ENCODE results near the gene MAGEA2B. TPM values are rescaled to one million over a fixed set of nuclear protein-coding genes. Genes with fewer than 3 reads are reported as not detected.
"Not testable (repeated sequence)": the region's sequence is repeated elsewhere in the genome, so short reads cannot be mapped to it uniquely, and the experiment has no call there.

Gene MAGEA2B
- not detected in 2 replicates for total RNA-seq

DNA sequence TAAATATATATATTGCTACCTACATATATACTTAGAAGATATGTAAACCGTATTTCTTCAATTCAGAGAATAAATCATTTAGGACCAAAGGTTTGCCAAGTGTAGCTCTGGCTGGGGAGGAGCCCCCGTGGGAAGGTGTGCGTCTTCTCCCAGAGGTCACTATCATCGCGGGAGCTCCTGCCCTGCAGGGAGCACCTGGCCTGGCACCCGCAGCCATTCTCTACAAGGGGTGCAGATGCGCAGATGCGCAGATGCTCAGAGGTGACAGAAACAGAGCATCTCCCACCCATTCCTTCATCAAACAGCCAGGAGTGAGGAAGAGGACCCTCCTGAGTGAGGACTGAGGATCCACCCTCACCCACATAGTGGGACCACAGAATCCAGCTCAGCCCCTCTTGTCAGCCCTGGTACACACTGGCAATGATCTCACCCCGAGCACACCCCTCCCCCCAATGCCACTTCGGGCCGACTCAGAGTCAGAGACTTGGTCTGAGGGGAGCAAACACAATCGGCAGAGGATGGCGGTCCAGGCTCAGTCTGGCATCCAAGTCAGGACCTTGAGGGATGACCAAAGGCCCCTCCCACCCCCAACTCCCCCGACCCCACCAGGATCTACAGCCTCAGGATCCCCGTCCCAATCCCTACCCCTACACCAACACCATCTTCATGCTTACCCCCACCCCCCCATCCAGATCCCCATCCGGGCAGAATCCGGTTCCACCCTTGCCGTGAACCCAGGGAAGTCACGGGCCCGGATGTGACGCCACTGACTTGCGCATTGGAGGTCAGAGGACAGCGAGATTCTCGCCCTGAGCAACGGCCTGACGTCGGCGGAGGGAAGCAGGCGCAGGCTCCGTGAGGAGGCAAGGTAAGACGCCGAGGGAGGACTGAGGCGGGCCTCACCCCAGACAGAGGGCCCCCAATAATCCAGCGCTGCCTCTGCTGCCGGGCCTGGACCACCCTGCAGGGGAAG lies at the start of gene MAGEA2B:
TSS of gene MAGEA2B (plus strand) at position 814 of the 973 bp plus-strand sequence. CDS start 2,479 bp downstream, outside the sequence.
- DNase-seq (ENCODE audit: extremely low read depth, low read depth, low spot score): not testable (repeated sequence)

DNA sequence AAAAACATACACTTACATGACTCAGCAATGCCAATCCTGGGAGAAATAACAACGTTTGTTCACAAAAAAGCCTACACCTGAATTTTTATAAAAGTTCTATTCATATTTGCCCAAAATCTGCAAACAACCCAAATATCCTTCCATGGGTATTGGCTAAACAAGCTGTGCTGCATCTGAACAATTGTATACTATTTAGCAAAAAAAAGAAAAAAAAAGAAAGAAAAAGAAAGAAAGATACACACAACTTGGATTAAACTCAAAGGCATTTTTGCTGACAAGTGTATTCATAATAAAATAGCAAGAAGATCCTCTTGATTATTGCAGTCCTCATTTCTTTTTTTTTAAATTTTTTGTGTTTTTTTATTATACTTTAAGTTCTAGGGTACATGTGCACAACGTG lies 40.3 kb upstream of the MAGEA2B start:
- no peak for DNase-seq (ENCODE audit: extremely low read depth, low read depth, low spot score)

DNA sequence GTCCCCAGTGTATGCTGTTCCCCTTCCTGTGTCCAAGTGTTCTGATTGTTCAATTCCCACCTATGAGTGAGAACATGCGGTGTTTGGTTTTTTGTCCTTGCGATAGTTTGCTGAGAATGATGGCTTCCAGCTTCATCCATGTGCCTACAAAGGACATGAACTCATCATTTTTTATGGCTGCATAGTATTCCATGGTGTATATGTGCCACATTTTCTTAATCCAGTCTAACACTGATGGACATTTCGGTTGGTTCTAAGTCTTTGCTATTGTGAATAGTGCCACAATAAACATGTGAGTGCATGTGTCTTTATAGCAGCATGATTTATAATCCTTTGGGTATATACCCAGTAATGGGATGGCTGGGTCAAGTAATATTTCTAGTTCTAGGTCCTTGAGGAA lies 39.8 kb upstream of the MAGEA2B start:
- DNase-seq (ENCODE audit: extremely low read depth, low read depth, low spot score): not testable (repeated sequence)

DNA sequence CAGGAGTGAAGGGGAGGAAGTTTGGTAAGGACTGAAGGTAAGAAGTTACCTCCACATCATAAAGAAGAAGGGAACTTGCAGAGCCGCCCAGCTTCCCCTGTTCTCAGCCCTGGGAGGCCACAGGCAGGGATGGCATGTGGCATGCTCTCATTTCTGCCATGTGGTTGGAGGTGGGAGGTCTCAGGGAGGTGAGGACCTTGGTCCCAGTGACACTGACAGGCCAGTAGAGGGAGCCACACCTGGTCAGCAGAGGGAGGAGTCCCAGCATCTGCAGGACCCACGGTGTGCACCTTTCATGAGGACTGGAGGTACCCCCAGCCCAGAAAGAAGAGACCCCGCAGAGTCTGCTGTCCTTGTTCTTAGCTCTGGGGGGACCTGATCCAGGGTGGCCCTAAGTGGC lies 33.4 kb upstream of the MAGEA2B start:
- DNase-seq (ENCODE audit: extremely low read depth, low read depth, low spot score): not testable (repeated sequence)

DNA sequence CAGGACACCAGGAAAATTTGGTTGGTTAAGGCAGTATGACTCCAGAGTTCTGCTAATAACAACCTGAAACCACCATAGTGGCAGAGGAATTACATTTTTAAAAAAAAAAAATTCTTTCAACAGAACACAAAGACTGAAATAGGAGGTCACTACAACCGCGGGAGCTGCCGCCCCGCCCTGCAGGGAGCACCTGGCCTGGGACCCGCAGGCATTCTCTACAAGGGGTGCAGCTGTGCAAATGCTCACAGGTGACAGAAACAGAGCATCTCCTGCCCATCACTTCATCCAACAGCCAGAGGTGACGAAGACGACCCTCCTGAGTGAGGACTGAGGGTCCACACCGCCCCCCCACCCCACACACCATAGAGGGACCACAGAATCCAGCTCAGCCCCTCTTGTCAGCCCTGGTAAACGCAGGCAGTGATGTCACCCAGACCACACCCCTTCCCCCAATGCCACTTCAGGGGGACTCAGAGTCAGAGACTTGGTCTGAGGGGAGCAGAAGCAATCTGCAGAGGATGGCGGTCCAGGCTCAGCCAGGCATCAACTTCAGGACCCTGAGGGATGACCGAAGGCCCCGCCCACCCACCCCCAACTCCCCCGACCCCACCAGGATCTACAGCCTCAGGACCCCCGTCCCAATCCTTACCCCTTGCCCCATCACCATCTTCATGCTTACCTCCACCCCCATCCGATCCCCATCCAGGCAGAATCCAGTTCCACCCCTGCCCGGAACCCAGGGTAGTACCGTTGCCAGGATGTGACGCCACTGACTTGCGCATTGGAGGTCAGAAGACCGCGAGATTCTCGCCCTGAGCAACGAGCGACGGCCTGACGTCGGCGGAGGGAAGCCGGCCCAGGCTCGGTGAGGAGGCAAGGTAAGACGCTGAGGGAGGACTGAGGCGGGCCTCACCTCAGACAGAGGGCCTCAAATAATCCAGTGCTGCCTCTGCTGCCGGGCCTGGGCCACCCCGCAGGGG lies 16.2 kb upstream of the MAGEA2B start, which contains the start of gene MAGEA3:
TSS of gene MAGEA3 (plus strand) at position 843 of the 980 bp plus-strand sequence. CDS start 2,039 bp downstream, outside the sequence.
- not testable (repeated sequence) for DNase-seq (ENCODE audit: extremely low read depth, low read depth, low spot score)

DNA sequence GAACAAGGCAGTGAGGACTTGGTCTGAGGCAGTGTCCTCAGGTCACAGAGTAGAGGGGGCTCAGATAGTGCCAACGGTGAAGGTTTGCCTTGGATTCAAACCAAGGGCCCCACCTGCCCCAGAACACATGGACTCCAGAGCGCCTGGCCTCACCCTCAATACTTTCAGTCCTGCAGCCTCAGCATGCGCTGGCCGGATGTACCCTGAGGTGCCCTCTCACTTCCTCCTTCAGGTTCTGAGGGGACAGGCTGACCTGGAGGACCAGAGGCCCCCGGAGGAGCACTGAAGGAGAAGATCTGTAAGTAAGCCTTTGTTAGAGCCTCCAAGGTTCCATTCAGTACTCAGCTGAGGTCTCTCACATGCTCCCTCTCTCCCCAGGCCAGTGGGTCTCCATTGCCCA lies 14.0 kb upstream of the MAGEA2B start:
- DNase-seq (ENCODE audit: extremely low read depth, low read depth, low spot score): not testable (repeated sequence)

GRCh38 chrX:152706500-152706899 lies 7.9 kb upstream of the MAGEA2B start:
- DNase-seq (ENCODE audit: extremely low read depth, low read depth, low spot score): not testable (repeated sequence)

DNA sequence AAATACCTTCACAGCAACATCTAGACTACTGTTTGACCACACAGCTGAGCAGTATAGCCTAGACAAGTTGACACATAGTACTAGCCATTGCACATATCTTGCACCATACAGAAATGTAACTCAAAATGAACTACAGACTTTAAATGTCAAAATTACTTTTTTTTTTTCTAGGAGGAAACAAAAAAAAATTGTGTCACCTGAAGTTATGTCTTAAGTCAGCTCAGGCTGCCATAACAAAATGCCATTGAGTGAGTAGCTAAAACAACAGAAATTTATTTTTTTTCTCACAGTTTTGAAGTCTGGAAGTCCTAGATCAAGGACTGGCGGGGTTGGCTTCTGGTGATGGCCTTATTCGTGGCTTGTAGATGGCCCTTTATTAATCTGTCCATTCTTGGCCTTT lies 5.3 kb upstream of the MAGEA2B start, which contains the start of gene CSAG2:
TSS of gene CSAG2 (minus strand) at position 101 of the 400 bp plus-strand sequence. CDS start 161 bp downstream, outside the sequence.
- DNase-seq (ENCODE audit: extremely low read depth, low read depth, low spot score): not testable (repeated sequence)

DNA sequence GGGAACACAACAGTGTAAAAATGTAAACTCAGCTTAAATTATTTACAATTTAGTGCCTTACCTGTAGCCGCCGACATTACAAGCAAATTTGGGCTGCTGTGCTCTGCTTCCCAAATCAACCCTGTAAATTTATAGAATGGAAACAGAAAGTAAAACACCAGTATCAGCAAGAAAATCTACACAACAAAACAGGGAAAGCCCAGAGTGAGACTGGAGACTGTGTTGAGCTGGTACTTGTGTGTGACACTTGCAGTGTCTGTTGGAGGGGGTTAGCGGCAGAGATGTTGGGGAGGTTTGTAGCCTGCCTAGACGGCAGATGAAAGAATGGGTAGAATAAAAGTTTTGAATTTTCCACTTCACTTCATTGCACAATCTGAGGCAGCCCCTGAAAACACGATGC lies 1.2 kb upstream of the MAGEA2B start:
- not testable (repeated sequence) for DNase-seq (ENCODE audit: extremely low read depth, low read depth, low spot score)

DNA sequence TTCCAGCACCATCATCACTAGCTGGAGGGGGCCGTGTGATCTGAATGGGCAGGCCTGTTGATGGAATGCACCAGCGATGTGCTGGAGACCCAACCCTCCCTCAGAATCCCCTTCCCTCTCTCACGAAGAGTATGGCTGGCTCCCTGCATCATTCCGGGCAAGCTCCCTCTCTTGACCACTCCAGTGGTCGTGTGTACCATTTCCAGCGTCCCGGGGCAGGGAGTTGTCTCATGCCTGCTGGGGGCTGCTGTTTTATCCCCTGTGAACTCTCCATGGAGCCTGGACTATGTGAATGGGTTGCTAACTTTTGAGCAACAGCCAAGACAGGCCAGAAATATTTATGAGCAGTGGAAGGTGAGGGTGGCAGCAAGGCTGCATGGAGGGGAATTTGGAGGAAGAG lies 11.0 kb downstream of the MAGEA2B start:
- DNase-seq (ENCODE audit: extremely low read depth, low read depth, low spot score): no peak

DNA sequence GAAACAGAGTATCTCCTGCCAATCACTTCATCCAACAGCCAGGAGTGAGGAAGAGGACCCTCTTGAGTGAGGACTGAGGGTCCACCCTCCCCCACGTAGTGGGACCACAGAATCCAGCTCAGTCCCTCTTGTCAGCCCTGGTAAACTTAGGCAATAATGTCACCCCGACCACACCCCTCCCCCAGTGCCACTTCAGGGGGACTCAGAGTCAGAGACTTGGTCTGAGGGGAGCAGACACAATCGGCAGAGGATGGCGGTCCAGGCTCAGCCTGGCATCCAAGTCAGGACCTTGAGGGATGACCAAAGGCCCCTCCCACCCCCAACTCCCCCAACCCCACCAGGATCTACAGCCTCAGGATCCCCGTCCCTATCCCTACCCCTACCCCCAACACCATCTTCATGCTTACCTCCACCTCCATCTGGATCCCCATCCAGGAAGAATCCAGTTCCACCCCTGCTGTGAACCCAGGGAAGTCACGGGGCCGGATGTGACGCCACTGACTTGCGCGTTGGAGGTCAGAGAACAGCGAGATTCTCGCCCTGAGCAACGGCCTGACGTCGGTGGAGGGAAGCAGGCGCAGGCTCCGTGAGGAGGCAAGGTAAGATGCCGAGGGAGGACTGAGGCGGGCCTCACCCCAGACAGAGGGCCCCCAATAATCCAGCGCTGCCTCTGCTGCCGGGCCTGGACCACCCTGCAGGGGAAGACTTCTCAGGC lies 19.0 kb downstream of the MAGEA2B start, which contains the start of the genes CSAG1 and MAGEA12:
TSS of gene CSAG1 (minus strand) at position 461 of the 715 bp plus-strand sequence. CDS start 1,261 bp downstream, outside the sequence.
TSS of gene MAGEA12 (plus strand) at position 497 of the 715 bp plus-strand sequence. CDS start 2,405 bp downstream, outside the sequence.
- no peak for DNase-seq (ENCODE audit: extremely low read depth, low read depth, low spot score)

GRCh38 chrX:152734143-152734858 lies 19.9 kb downstream of the MAGEA2B start:
- DNase-seq (ENCODE audit: extremely low read depth, low read depth, low spot score): not testable (repeated sequence)

DNA sequence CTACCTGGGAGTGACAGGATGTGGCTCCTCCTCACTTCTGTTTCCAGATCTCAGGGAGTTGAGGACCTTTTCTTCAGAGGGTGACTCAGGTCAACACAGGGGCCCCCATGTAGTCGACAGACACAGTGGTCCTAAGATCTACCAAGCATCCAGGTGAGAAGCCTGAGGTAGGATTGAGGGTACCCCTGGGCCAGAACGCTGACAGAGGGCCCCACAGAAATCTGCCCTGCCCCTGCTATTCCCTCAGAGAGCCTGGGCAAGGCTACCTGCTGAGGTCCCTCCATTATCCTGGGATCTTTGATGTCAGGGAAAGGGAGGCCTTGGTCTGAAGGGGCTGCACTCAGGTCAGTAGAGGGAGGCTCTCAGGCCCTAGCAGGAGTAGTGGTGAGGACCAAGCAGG lies 20.7 kb downstream of the MAGEA2B start:
- DNase-seq (ENCODE audit: extremely low read depth, low read depth, low spot score): no peak

DNA sequence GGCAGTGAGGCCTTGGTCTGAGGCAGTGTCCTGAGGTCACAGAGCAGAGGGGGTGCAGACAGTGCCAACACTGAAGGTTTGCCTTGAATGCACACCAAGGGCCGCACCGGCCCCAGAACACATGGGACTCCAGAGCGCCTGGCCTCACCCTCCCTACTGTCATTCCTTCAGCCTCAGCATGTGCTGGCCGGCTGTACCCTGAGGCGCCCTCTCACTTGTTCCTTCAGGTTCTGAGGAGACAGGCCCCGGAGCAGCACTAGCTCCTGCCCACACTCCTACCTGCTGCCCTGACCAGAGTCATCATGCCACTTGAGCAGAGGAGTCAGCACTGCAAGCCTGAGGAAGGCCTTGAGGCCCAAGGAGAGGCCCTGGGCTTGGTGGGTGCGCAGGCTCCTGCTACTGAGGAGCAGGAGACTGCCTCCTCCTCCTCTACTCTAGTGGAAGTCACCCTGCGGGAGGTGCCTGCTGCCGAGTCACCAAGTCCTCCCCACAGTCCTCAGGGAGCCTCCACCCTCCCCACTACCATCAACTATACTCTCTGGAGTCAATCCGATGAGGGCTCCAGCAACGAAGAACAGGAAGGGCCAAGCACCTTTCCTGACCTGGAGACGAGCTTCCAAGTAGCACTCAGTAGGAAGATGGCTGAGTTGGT lies 21.6 kb downstream of the MAGEA2B start:
- DNase-seq (ENCODE audit: extremely low read depth, low read depth, low spot score): no peak

DNA sequence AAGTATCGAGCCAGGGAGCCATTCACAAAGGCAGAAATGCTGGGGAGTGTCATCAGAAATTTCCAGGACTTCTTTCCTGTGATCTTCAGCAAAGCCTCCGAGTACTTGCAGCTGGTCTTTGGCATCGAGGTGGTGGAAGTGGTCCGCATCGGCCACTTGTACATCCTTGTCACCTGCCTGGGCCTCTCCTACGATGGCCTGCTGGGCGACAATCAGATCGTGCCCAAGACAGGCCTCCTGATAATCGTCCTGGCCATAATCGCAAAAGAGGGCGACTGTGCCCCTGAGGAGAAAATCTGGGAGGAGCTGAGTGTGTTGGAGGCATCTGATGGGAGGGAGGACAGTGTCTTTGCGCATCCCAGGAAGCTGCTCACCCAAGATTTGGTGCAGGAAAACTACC lies 22.1 kb downstream of the MAGEA2B start:
- DNase-seq (ENCODE audit: extremely low read depth, low read depth, low spot score): not testable (repeated sequence)

GRCh38 chrX:152738560-152738959 lies 24.1 kb downstream of the MAGEA2B start:
- DNase-seq (ENCODE audit: extremely low read depth, low read depth, low spot score): no peak

DNA sequence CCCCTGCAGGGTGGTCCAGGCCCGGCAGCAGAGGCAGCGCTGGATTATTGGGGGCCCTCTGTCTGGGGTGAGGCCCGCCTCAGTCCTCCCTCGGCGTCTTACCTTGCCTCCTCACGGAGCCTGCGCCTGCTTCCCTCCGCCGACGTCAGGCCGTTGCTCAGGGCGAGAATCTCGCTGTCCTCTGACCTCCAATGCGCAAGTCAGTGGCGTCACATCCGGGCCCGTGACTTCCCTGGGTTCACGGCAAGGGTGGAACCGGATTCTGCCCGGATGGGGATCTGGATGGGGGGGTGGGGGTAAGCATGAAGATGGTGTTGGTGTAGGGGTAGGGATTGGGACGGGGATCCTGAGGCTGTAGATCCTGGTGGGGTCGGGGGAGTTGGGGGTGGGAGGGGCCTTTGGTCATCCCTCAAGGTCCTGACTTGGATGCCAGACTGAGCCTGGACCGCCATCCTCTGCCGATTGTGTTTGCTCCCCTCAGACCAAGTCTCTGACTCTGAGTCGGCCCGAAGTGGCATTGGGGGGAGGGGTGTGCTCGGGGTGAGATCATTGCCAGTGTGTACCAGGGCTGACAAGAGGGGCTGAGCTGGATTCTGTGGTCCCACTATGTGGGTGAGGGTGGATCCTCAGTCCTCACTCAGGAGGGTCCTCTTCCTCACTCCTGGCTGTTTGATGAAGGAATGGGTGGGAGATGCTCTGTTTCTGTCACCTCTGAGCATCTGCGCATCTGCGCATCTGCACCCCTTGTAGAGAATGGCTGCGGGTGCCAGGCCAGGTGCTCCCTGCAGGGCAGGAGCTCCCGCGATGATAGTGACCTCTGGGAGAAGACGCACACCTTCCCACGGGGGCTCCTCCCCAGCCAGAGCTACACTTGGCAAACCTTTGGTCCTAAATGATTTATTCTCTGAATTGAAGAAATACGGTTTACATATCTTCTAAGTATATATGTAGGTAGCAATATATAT lies 39.5 kb downstream of the MAGEA2B start, which contains the start of gene MAGEA2:
TSS of gene MAGEA2 (minus strand) at position 157 of the 965 bp plus-strand sequence. CDS start 2,479 bp downstream, outside the sequence.
- not testable (repeated sequence) for DNase-seq (ENCODE audit: extremely low read depth, low read depth, low spot score)

All from glomerular endothelial cell (primary cell).